ENCODE data around the gene GALNT18.

The GALNT18 gene

GRCh38 chr11:11347592-11347991 is 274.2 kb downstream of the GALNT18 start:
- DNase-seq (ENCODE audit: low read depth): no peak

GRCh38 chr11:11346303-11346702 is 275.5 kb downstream of the GALNT18 start:
- DNase-seq (ENCODE audit: low read depth): no peak

- no peak for DNase-seq (ENCODE audit: low read depth)
These were observed 276.7 kb downstream of the GALNT18 start for GRCh38 chr11:11345099-11345498.

DNA sequence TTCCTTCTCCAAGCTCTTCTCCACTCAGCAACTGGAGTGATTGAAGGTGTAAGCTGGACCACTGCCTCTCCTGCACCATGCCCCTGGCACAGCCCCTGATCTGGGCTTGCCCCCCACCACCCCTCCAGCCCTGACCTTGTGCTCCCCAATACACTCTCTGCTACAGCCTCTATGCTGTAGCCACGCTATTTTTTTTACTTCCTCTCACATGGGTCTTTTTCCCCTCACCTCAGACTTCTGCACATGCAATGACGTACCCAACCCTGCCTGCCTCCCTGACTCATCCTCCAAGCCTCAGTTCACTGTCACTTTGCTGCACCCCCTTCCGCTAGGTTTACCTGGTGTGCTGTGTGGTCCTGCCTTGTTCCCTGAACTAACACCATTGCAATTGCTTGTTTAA is 277.8 kb downstream of the GALNT18 start:
- no peak for DNase-seq (ENCODE audit: low read depth)

DNA sequence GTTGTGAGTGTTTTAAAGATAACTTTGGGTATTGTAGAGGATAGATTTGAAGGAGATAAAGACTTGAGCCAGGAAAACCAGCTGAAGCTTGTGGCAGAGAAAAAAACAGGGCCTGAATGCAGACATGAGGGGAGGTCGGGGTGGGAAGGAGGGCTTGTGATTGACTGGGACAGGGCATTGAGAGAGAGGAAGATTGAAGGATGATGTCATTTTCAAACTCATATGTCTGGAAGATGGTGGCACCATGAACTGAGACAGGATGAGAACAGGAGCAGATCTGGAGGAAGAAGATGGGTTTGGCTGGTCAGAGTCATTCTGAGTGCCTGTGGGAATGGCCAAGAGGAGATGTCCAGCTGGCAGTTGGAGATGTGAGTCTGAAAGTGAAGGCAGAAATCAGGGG is 283.5 kb downstream of the GALNT18 start:
- DNase-seq (ENCODE audit: low read depth): no peak

GRCh38 chr11:11336664-11337063 is 285.1 kb downstream of the GALNT18 start:
- no peak for DNase-seq (ENCODE audit: low read depth)

DNA sequence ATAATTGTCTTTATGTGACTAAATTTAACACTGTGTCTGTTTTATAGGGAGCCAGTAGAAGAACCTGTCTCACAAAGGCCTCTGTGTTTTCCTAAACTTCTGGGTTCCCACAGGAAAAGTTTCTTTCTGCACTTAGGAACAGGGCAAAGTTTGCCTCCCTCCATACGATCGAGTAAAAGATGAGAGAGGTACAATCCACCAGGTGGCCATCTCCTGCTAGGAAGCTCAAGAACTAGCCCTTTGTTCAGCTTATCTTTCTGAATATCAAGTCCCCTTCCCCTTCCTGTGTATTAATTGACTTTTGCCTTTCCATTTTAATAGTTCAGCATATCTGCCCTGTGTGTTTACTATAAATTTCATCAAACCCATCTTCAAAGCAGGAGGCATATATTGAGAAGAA is 286.8 kb downstream of the GALNT18 start:
- no peak for DNase-seq (ENCODE audit: low read depth)

GRCh38 chr11:11334607-11335006 is 287.2 kb downstream of the GALNT18 start:
- DNase-seq (ENCODE audit: low read depth): no peak

DNA sequence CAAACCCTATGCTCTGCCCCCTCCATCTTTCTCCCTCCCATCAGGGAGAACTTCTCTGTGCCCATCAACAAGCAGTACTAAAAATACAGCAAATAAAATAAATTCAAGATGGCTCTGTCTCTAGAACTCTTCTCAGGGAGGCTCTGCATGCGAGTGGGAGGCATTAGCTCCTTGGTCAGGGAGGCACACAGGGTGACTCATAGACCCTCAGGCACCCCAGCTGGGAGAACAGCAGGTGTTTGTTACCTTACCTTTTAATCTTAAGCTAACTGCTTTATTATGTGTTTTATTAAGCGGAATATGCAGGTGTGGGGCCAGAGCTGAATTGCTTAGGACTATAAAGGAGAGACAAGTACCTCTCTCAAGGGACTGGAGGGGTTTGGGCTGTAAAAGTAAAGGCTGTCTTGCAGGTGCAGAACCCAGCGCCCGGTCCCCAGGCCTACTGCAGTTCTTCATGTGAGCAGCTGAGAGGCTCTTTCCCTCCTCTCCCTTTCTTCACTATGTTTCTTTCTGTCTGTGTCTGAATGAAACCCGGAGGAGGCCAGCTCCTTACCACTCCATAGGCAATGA is 289.6 kb downstream of the GALNT18 start:
- no peak for DNase-seq (ENCODE audit: low read depth)

DNA sequence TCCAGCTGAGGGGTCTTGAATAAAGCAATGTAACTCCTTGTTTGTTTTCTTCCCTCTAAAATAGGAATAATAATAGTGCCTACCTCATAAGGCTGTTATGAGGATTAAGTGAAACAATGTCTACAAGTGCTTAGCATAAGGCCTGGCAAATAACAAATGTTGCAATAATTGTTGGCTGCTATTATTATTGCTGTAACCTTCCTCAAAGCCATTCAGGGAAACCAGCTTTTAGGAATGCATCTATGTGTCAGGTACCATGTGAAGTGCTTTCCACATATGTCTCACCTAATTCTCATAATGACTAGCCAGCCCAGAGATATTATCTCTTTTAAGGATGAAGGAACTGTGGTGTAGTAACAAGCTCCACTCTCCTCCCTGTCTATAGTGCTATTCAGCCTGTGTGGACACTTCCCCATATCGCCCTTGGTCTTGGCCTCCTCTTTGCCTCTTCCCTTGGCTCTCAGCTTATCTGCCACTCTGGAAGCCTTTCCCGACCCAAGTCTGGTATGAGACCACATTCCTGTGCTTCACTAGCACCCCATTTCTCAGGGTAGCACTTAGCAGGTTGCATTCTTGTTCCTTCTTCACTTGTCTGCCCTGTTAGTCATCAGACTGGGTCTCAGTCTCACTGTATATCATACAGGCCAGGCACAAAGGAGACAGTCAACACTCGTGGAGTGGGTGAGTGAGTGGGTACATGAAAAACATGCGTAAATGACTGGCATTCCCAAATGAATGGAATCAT is 292.6 kb downstream of the GALNT18 start:
- DNase-seq (ENCODE audit: low read depth): no peak

- DNase-seq (ENCODE audit: low read depth): no peak
These were observed 297.7 kb downstream of the GALNT18 start for GRCh38 chr11:11324090-11324489.

- no peak for DNase-seq (ENCODE audit: low read depth)
These were observed 299.7 kb downstream of the GALNT18 start for GRCh38 chr11:11322101-11322500.

GRCh38 chr11:11320825-11321224 is 301.0 kb downstream of the GALNT18 start:
- DNase-seq (ENCODE audit: low read depth): no peak

- no peak for DNase-seq (ENCODE audit: low read depth)
These were observed 302.8 kb downstream of the GALNT18 start for GRCh38 chr11:11318961-11319360.

- no peak for DNase-seq (ENCODE audit: low read depth)
These were observed 303.3 kb downstream of the GALNT18 start for GRCh38 chr11:11318461-11318860.

DNA sequence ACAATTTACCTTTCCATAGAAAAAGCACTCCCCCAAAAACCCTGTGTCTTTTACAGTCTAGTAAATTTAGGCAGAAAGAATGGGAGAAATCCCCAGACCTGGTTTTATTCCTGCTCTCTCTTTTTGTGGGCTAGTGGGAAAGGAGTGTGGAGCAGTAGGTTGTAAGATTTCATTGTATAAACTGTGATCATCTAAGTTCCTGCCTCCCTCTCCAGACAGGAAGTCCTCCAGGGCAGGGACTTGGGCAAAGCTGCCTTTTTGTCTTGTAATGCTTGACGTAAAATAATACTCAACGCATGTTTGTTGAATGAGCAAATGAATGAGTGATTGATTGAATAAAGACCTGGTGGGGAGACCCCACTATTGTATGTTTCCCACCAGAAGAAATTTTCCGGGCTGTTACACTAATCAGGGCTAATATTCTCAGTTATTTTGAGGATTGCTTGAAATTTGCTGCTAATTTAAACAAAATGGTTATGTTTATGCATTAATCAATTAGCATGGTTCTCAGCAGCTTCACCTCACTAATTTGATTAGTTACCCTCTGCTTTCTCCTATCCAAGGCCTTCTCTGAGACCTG is 305.1 kb downstream of the GALNT18 start:
- DNase-seq (ENCODE audit: low read depth): no peak

DNA sequence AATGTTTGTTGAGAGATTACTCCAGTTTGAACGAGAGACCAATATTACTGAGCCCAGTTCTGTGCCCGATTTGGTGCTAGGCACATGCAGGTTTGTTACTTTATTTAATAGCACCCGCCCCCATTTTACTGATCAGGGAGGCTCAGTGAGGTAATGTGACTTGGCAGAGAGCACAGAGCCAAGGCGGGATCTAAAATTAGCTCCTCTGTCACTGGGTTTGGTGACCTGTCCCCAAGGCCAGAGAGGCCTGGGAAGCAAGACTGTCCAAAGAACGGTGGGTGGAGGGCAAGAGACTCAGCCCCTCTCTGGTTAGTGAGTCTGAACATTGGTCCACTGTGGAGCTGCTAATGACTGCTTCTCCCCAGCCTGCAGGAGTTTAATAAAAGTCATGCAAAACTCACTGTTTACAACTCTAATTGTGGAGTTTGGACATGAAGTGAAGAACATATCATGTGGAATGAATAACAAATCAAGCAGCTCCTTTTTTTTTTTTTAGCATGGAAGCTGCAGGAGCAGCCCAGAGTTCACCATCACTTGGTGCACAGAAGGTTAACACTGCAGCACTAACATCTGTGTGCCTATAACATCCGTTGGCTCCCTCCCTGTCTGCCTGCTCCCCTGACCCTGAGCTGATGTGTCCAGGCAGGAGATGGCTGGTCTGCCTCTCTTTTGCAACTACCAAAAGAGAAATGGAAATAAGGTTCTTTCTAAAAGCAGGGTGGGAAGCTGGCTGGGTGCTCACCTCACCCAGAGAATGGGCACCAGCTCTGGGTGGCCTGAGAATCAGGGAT is 307.7 kb downstream of the GALNT18 start:
- DNase-seq (ENCODE audit: low read depth): no peak

DNA sequence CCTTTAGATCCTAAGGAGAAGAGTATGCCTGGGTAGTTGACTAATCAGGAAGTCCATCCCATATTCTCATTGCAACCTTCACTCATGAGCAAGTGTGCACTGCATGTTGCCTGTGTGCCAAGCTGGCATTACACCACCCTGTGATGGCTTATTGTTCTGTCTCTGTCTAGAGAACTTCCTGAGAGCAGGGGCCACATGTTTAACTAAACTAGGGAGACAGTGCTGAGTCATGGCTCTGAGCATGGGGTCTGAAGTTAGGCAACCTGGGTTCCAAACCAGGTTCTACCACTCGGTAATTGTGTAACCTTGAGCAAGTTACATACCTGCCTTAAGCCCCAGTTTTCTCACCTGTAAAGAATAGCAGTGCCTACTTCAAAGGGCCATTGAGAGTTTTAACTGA is 308.4 kb downstream of the GALNT18 start:
- DNase-seq (ENCODE audit: low read depth): peak; percentile 13

- DNase-seq (ENCODE audit: low read depth): no peak
These were observed 309.1 kb downstream of the GALNT18 start for GRCh38 chr11:11312738-11313137.

DNA sequence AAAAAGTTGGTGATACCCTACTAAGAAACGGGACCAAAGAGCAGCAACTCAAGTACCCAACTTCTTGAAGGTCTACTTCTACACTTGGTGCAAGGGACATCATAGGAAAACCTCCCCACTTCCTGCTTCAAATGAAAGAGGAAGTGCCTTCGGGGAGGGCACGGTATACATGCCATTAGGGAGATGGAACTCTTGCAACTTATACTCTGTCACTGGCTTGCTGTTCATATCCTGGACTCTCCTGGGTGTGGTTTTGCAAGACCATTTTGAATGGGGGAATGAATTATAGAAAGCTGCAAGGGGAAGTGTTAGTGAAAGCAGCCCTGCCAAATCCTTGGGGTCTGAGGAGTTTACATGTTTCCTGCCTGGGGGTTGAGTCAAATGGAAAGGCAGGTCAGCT is 310.6 kb downstream of the GALNT18 start:
- DNase-seq (ENCODE audit: low read depth): no peak

DNA sequence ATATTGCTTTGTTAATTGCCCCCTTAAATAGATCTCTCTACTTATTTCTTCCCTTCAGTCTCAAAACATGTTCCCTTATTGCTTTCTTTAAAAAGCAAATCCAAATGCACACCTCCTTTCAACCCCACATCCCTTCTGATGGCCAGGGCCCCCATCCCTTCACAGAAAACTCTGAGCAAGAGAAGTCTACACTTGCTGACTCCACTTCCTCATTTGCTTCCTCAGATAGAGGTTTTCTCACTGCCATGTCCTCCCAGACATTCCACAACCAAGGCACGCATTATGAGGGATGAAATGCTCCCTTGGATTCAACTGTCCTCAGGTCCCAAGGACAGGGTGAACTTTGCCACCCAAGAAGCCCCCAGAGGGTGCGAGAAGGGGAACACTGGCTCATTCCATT is 311.9 kb downstream of the GALNT18 start:
- DNase-seq (ENCODE audit: low read depth): no peak

GRCh38 chr11:11308249-11308648 is 313.6 kb downstream of the GALNT18 start:
- no peak for DNase-seq (ENCODE audit: low read depth)

GRCh38 chr11:11306855-11307254 is 314.9 kb downstream of the GALNT18 start:
- peak; percentile 9 for DNase-seq (ENCODE audit: low read depth)

Measured in stromal cell of bone marrow (primary cell).